Neuron (in vitro differentiated cells): Measurements from ENCODE around the gene CDH26.
A peak's percentile ranks its signal among the peaks of the same experiment; 100 is the strongest.

Source experiments
- H2AFZ ChIP-seq: one replicate; pipeline ENCODE4 v1.6.1; 2013; ENCODE audit warnings: low read depth, mild to moderate bottlenecking, inconsistent platforms, low read length, moderate library complexity
- H3K27me3 ChIP-seq: one replicate; pipeline ENCODE4 v1.6.1; 2013; ENCODE audit warnings: low read length; ENCODE audit not compliant: insufficient read depth
- H3K36me3 ChIP-seq: one replicate; pipeline ENCODE4 v1.6.1; 2013; ENCODE audit warnings: low read length; ENCODE audit not compliant: insufficient read depth
- H3K4me1 ChIP-seq: one replicate; pipeline ENCODE4 v1.6.1; 2013; ENCODE audit warnings: low read length; ENCODE audit not compliant: insufficient read depth
- H3K4me3 ChIP-seq: 2 replicates; pipeline ENCODE4 v1.5.1; 2013; ENCODE audit warnings: mild to moderate bottlenecking, low read length, moderate library complexity
- H3K9me3 ChIP-seq: one replicate; pipeline ENCODE4 v1.6.1; 2013; ENCODE audit warnings: low read length

CDH26 gene

GRCh38 chr20:59935457-59936185 is 22.6 kb upstream of the CDH26 start:
- Histone ChIP-seq H2AFZ (no peak overlapping the region), H3K27me3 (no peaks in the 10 kb centered on the region), H3K4me1 (peaks cover 14% of the 10 kb centered on the region), H3K4me3 (no peak overlapping the region), H3K9me3 (no peaks in the 10 kb centered on the region), H3K36me3 (no peaks in the 10 kb centered on the region)

- H3K4me1 ChIP-seq = peaks cover 18% of the 10 kb centered on the region
- no peak overlapping the region for H3K4me3 ChIP-seq
- no peaks in the 10 kb centered on the region for H3K27me3 ChIP-seq
- no peaks in the 10 kb centered on the region for H3K9me3 ChIP-seq
- no peak overlapping the region for H2AFZ ChIP-seq
- no peaks in the 10 kb centered on the region for H3K36me3 ChIP-seq
These were observed 21.8 kb upstream of the CDH26 start for GRCh38 chr20:59936409-59936808.

- Histone ChIP-seq H2AFZ (no peak overlapping the region), H3K4me1 (peaks cover 18% of the 10 kb centered on the region), H3K4me3 (no peak overlapping the region), H3K36me3 (peaks cover under 1% of the 10 kb centered on the region), H3K27me3 (no peaks in the 10 kb centered on the region), H3K9me3 (no peaks in the 10 kb centered on the region)
These were observed 21.1 kb upstream of the CDH26 start for GRCh38 chr20:59937150-59937549.

DNA sequence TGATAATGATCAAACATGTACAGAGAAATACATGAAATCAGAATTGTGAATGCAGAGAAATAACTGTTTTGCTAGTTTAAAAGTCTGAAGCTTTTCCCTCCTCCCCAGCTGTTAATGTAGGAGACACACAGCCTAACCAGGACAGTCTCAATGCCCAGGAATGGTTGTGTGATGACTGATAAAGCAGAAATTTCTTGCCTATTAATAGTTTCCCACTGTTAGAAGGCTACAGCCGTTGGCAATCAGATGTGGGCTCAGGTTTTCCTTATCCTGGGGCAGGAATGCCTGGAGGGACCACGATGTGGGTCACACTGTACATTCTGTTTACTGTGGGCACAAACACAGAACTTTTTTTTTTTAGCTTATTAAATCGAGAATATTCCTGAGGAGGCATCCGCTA is 20.0 kb upstream of the CDH26 start:
- H3K4me1 ChIP-seq = peaks cover 19% of the 10 kb centered on the region
- no peak overlapping the region for H3K4me3 ChIP-seq
- no peaks in the 10 kb centered on the region for H3K27me3 ChIP-seq
- H3K9me3 ChIP-seq = no peaks in the 10 kb centered on the region
- no peak overlapping the region for H2AFZ ChIP-seq
- H3K36me3 ChIP-seq = peaks cover 5% of the 10 kb centered on the region

- Histone ChIP-seq H2AFZ (no peak overlapping the region), H3K4me1 (peaks cover 19% of the 10 kb centered on the region), H3K4me3 (no peak overlapping the region), H3K36me3 (peaks cover 10% of the 10 kb centered on the region), H3K9me3 (no peaks in the 10 kb centered on the region), H3K27me3 (no peaks in the 10 kb centered on the region)
These were observed 19.5 kb upstream of the CDH26 start for GRCh38 chr20:59938696-59939051.

DNA sequence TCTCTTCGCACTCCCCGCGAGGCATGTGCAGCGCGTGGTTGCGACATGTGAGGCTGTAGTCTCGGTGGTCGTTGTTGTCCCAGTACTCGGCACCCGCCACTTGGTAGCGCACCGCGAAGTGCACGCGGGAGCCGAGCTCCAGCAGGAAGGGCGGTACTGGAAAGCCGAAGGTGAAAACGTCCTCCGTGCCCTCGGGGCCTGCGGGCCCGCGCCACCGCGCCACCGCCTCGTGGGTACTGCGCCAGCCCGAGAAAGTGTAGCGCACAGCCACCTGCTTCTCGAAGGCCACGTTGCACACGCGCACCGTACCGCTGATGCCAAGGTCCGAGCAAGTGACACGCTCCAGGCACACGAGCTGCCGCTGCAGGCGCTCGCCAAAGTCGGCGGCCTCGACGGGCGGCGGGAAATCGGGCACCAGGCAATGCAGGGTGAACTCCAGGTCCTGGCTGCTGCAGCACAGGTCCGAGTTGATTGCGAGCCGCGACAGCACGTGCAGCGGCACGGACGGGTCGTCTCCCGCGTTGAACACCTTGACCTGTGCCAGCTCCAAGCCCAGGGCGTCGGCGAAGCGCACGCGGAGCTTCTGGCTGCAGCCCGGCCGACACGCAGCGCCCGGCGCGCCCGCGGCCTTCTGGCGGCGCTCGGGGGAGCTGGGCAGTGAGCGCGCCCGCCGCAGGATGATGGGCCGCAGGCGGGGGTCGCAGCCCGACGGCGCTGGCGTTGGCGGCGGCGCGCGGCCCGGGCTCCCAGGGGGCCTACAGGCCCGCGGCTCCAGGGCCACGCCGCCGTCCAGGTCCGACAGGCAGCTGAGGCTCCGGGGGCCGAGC is 19.0 kb upstream of the CDH26 start:
- H3K27me3 ChIP-seq = no peaks in the 10 kb centered on the region
- H3K4me1 ChIP-seq = peaks cover 19% of the 10 kb centered on the region
- H3K4me3 ChIP-seq = peak overlapping the region; percentile 78

GRCh38 chr20:59939879-59940128 is 18.4 kb upstream of the CDH26 start:
- no peaks in the 10 kb centered on the region for H3K27me3 ChIP-seq
- no peaks in the 10 kb centered on the region for H3K9me3 ChIP-seq
- H3K36me3 ChIP-seq = peaks cover 21% of the 10 kb centered on the region
- H3K4me1 ChIP-seq = peaks cover 19% of the 10 kb centered on the region
- H2AFZ ChIP-seq = peak overlapping the region; percentile 98
- H3K4me3 ChIP-seq = peak overlapping the region; percentile 78

More for the DNA sequence above, 19.0 kb upstream of the CDH26 start:
- Histone ChIP-seq H3K9me3 (no peaks in the 10 kb centered on the region), H3K36me3 (peaks cover 16% of the 10 kb centered on the region), H2AFZ (peak overlapping the region; percentile 98)

- peak within 1 kb of the TSS; percentile 78 for H3K4me3 ChIP-seq
- H3K4me1 ChIP-seq = peaks cover 21% of the 10 kb centered on the region
- H2AFZ ChIP-seq = peak within 1 kb of the TSS; percentile 98
- H3K9me3 ChIP-seq = no peaks in the 10 kb centered on the region
- H3K27me3 ChIP-seq = no peaks in the 10 kb centered on the region
- peaks cover 24% of the 10 kb centered on the region for H3K36me3 ChIP-seq
These were observed 17.9 kb upstream of the CDH26 start, which contains the start of the genes FAM217B and PPP1R3D for GRCh38 chr20:59940129-59940955. Gene FAM217B (plus strand): TSS chr20:59940389. CDS start chr20:59943944, 3,555 bp downstream. Gene PPP1R3D (minus strand): TSS chr20:59940305. CDS start chr20:59939931, 374 bp downstream.

- Histone ChIP-seq H3K36me3 (peaks cover 24% of the 10 kb centered on the region), H3K27me3 (no peaks in the 10 kb centered on the region), H3K9me3 (no peaks in the 10 kb centered on the region), H3K4me3 (peak overlapping the region; percentile 78), H2AFZ (peak overlapping the region; percentile 76), H3K4me1 (peaks cover 23% of the 10 kb centered on the region)
These were observed 17.3 kb upstream of the CDH26 start for GRCh38 chr20:59940956-59941294.

GRCh38 chr20:59942245-59942644 is 16.0 kb upstream of the CDH26 start:
- no peaks in the 10 kb centered on the region for H3K9me3 ChIP-seq
- H3K27me3 ChIP-seq = no peaks in the 10 kb centered on the region
- H3K4me3 ChIP-seq = no peak overlapping the region
- peaks cover 24% of the 10 kb centered on the region for H3K36me3 ChIP-seq
- H3K4me1 ChIP-seq = peaks cover 22% of the 10 kb centered on the region
- H2AFZ ChIP-seq = no peak overlapping the region

DNA sequence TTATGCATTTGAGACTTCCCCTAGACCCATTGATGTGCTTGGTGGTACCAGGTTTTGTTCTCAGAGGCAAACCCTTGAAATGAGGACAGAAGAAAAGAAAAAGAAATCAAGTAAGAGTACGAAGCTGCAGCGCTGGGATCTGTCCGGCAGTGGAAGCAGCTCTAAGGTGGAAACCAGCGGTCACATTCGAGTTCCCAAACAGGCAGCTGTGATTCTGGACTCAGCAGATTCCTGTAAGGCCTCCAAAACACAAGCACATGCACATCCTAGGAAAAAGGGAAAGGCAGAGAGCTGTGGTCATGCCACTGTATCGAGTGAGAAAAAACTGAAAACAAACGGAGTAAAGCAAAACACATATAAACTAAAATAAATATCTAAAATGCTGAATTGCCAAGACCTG is 13.5 kb upstream of the CDH26 start:
- Histone ChIP-seq H3K4me1 (peaks cover 20% of the 10 kb centered on the region), H2AFZ (no peak overlapping the region), H3K36me3 (peaks cover 24% of the 10 kb centered on the region), H3K27me3 (no peaks in the 10 kb centered on the region), H3K9me3 (no peaks in the 10 kb centered on the region), H3K4me3 (no peak overlapping the region)

GRCh38 chr20:59945175-59945574 is 13.0 kb upstream of the CDH26 start:
- Histone ChIP-seq H2AFZ (no peak overlapping the region), H3K9me3 (no peaks in the 10 kb centered on the region), H3K36me3 (peaks cover 24% of the 10 kb centered on the region), H3K27me3 (no peaks in the 10 kb centered on the region), H3K4me3 (no peak overlapping the region), H3K4me1 (peaks cover 20% of the 10 kb centered on the region)

GRCh38 chr20:59945731-59946130 is 12.5 kb upstream of the CDH26 start:
- H3K9me3 ChIP-seq = no peaks in the 10 kb centered on the region
- peaks cover 20% of the 10 kb centered on the region for H3K4me1 ChIP-seq
- H3K36me3 ChIP-seq = peaks cover 24% of the 10 kb centered on the region
- no peaks in the 10 kb centered on the region for H3K27me3 ChIP-seq
- H3K4me3 ChIP-seq = no peak overlapping the region
- H2AFZ ChIP-seq = no peak overlapping the region
